ENCODE results near the gene PPP2R5A.

GRCh38 chr1:212305342-212305741 lies 20.1 kb downstream of the PPP2R5A start:
- no peak for TF ChIP-seq CTCF (IDR thresholded peaks at IDR 0.05)
- TF ChIP-seq EP300 (IDR thresholded peaks at IDR 0.05) = no peak
- no peak for TF ChIP-seq POLR2AphosphoS5 (IDR thresholded peaks at IDR 0.05)
- no peak for TF ChIP-seq POLR2A (IDR thresholded peaks at IDR 0.05)
